ENCODE measurements around the gene SPCS3. TPM values are rescaled to one million over a fixed set of nuclear protein-coding genes. Genes with fewer than 3 reads are reported as not detected.
"Not testable (repeated sequence)": the region's sequence is repeated elsewhere in the genome, so short reads cannot be mapped to it uniquely, and the experiment has no call there.

SPCS3 gene
- total RNA-seq, 4 donors from 2014 or later = 72.1 to 84.0 (median 80.6) TPM

DNA sequence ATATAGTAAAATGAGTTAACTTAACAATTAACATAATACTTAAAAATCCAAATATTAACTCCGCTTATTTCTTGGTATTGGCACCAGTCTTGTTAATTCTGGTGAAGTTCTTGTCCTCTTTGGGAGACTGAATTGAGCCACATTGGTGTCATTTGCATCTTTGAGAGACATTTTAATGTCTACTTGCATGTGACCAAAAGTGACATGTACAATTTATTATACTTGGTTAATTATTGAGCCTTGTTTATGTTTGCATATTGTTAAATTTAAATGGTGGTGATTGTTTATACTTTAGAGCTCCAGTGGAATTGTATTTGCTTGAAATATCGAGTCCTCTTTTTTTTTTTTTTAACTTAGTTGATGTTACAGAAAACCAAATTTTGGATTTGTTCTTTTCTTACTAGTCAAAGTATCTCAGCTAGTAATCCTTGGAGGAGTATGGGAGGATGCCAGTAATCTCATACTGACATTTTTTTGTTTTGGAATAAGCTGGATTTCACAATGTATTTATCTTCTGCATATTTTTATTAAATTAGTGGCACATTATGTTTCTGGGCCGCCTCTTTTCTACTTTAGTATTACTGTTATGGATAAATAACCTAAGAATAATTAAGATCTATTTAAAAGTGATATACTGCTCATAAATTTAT is 3.9 kb downstream of the SPCS3 start:
- no peak for TF ChIP-seq CTCF (IDR thresholded peaks at IDR 0.05)
- DNase-seq (ENCODE audit: low spot score) = no peak
- ATAC-seq (ENCODE audit: low FRiP score) = no peak

GRCh38 chr4:176324876-176325275 is 5.1 kb downstream of the SPCS3 start:
- DNase-seq (ENCODE audit: low spot score); ATAC-seq (ENCODE audit: low FRiP score): not testable (repeated sequence)

GRCh38 chr4:176333076-176333475 is 13.3 kb downstream of the SPCS3 start:
- TF ChIP-seq CTCF (IDR thresholded peaks at IDR 0.05) = no peak
- no peak for DNase-seq (ENCODE audit: low spot score)
- ATAC-seq (ENCODE audit: low FRiP score) = no peak

GRCh38 chr4:176334066-176334465 is 14.3 kb downstream of the SPCS3 start:
- ATAC-seq (ENCODE audit: low FRiP score) = no peak
- no peak for TF ChIP-seq CTCF (IDR thresholded peaks at IDR 0.05)
- no peak for DNase-seq (ENCODE audit: low spot score)

GRCh38 chr4:176335421-176335820 is 15.7 kb downstream of the SPCS3 start:
- TF ChIP-seq CTCF (IDR thresholded peaks at IDR 0.05) = no peak
- DNase-seq (ENCODE audit: low spot score) (no peak), ATAC-seq (ENCODE audit: low FRiP score) (no peak)

DNA sequence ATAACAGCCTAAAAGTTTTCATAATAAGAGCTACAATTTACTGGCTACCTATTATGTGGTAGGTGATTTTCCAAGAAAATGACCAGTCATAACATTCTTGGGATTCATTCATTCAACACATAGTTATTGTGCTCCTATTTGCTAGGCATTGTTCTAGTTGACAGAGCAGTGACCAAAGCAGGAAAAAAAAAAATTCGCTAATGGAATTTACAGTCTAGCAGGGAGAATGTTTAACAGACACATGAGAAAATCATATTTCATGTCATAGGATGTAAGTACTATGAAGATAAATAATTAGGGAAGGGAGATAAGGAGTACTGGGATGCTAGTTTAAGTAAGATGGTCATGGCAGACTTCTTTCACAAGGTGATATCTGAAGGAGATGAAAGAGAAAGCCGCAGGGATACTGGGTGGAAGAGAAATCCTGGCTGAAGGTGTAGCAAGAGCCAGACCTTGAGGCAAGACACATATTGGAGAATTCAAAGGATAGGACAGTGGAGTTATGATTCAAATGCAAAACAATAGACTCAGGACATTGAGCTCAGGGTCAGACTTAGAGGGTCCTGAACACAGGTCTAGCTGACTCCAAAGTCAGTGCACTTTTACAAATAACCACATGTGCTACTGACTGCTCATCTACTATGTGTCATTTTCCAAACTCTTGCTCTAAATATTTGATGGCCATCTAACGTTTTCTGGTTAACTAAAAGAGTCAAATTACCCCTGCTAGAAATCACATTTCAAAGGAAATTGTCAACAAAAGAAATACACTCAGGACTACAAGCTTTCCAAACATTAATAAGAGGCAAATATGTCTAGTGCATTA is 20.4 kb downstream of the SPCS3 start:
- ATAC-seq (ENCODE audit: low FRiP score) = no peak
- no peak for TF ChIP-seq CTCF (IDR thresholded peaks at IDR 0.05)
- no peak for DNase-seq (ENCODE audit: low spot score)

DNA sequence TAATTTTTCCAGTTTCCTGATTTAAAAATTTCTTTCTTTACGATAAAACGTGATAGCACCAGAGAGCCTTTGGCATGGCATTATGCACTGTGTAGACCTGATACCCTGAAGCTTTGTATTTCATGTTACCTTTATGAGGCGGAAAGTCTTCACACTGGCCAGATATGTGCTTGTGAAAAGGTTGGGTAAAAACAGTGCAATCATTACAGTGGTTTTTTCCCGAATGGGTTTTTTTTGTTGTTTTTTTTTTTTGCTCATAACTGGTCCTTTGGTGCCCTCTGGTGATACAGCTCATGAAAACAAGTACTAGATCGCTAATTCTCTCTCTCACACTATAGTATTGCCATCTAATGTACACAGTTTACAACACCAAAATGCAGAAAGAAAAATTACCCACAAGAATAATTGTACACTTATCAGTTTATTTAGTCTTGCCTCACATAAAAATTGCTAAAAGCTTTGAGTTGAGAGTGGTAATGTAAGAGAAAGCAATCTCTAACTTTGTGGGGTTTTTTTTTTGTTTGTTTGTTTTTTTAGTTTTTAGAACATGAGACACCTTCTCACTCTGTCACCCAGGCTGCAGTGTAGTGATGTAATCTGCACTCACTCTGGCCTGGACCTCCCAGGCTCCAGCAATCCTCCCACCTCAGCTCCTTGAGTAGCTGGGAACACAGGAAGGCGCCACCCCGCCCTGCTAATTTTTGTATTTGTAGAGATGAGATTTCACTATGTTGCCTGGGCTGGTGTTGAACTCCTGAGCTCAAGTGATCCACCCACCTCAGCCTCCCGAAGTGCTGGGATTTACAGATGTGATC is 21.3 kb downstream of the SPCS3 start:
- ATAC-seq (ENCODE audit: low FRiP score) = peak; percentile 37
- TF ChIP-seq CTCF (IDR thresholded peaks at IDR 0.05) = no peak
- no peak for DNase-seq (ENCODE audit: low spot score)

Data from omental fat pad (tissue), 4 donors.